Activated effector memory CD4-positive, alpha-beta T cell treated with Interleukin-2 at 50 U/mL for 16 hours (primary cell): ENCODE data around the gene SLC7A5.
"Not testable (repeated sequence)": the region's sequence is repeated elsewhere in the genome, so short reads cannot be mapped to it uniquely, and the experiment has no call there.

Experiments used
- DNase-seq: peaks from one replicate; pipeline ENCODE4 v3.0.0-alpha.2; 2020

SLC7A5 gene

DNA sequence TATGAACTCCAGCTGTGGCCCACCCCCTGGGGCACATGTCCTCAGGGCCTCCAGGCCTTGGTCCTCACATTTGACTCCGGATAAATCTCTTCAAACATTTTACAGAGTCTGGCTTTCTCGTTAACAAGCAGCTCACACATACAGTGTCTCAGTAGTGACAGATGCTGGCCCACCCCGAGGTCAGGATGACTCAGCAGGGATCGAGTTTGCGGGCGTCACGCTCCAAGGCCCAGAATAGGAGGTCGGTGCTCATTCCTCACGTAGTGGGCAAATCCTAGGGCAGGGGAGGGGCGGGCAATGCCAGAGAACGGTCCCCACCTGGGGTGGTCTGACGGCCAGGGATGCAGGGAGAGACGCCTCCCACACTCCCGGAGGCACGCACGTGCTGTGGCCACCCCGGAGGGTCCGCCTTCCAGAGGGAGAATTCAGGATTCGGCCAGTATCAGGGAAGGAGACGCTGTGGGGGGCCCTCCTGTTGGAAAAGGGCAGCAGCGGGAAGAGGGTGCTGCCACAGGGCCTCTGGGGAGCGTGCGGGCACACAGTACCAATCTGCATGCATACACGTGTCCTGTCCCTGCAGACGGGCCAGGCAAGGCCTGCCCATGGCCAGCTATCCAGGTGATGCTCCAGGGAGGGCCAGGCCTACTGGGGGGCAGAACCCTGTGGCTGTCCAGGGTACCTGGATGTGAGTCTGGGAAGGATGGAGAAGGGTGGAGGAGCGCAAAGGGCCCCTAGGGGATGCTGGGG is 8.6 kb downstream of the SLC7A5 start:
- DNase-seq, result no peak

- DNase-seq, result not testable (repeated sequence)
These were observed 10.9 kb downstream of the SLC7A5 start for GRCh38 chr16:87858151-87858993.

DNA sequence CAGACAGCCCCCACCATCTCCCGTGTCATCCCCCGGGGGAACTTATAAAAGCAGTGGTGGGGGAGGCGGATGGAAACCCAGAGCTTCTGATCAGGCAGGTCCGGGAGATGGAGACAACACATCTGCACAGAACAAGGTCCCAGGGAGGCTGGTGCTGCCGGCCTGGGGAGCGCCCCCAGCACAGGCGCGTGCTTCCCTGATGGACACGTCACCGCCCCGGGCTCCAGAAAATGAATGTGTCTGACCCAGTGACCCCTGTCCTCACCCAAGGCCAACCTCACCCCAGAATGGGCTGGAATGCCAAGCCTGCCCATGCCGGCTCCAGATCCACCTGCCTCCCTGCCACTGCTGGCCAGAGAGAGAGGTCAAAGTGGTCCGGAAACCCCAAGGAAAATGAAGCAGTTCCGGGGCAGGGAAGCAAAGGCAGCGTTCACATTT is 12.5 kb downstream of the SLC7A5 start:
- no peak for DNase-seq

DNA sequence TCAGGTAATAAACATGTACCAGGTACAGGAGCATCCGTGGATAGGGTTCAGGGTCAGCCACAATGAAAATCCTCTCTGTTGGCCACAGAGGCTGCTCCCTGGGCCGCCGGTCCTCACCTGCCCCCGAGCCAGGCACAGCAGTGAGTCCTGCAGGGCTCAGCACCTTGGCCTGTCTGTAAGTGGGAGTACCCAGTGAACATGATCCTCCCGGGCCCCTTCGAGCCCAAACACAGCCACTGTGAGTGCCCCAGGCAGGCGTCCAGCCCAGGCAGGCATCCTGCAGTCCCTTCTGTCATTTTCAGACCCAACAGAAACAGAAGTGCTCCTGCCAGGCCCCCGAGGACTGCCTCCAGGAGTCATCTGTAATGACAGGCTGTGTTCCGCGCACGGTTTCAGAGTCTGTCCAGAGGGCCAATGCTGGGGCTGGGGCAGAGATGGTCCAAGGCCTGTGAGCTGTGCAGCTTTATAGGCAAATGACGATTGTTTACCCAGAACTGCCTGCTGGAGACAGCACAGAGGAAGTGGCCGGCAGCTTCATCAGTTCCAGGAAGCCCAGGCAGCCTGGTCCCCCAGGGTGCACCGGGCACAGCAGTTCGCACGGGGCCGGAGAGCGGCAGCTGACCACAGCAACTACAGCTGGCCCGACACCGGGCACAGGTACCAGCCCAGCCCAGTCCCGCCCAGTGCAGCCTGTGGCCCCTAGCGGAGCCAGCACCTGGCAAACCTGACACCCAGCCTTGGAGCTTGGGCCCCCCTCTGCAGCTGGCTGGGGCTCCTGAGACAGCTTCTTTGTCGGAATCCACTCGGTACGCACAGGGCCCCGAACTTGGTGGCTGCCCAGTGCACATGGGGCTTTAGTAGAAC is 13.2 kb downstream of the SLC7A5 start:
- DNase-seq, result peak; percentile 50

- DNase-seq, result no peak
These were observed 14.2 kb downstream of the SLC7A5 start for GRCh38 chr16:87854907-87855683.

DNA sequence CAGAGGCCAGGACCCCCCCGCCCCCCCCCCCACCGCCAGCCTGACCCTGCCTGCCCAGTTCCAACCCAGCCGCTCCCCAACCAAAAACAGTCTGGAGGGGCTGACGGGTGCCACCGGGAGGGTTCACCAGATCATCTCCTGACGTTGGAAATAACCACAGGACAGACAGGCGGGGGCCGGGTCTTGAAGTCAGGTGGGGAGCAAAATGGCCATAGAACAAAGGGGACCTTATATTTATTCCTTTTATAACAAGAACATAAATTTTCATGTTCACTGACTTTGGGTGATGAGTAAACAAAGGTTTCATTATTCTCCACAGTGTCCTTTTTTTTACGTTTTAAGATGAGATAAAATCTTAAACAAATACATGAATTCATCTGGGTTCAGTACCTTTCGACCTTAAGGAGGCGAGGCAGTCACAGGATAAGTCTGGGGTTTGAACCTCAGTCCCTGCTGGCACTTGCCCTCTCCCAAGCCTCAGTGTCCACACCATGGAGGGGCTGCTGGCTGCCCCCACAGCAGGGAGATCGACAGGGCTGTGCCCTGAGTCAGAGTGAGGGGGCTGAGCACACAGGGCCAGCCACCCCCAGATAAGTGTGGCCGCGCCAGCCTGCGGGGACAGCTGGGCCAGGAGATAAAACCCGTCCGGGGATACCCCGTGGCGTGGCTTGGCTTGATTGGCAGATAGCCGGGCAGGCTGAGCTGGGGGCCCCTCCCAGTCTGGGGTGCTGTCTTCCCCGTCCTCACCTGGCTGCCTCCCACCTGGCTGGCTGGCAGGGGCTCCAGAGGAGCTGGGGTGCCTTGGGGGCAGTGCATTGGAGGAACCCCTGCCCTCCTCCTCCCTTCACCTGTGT is 15.0 kb downstream of the SLC7A5 start:
- DNase-seq, result no peak

GRCh38 chr16:87853411-87854052 is 15.8 kb downstream of the SLC7A5 start:
- peak; percentile 86 for DNase-seq

DNA sequence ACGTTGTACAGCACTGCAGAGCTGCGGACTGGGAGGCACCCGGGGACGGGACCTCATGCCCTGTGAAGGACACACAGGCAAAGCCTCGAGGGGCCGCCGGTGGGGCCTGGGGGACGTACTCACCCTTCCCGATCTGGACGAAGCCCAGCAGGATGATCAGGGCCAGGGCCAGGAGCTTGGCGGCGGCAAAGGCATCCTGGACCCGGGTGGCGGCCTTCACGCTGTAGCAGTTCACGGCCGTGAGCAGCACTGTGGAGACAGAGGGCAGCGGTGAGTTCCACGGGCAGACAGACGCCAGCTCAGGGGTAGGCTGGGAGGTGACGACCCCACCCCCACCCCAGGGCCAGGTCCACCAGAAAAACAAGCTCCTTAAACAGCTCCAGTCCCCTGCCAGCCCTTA is 17.7 kb downstream of the SLC7A5 start:
- no peak for DNase-seq

- DNase-seq, result no peak
These were observed 18.1 kb downstream of the SLC7A5 start for GRCh38 chr16:87851141-87851587.

GRCh38 chr16:87850009-87851006 is 19.0 kb downstream of the SLC7A5 start:
- DNase-seq, result peak; percentile 65

GRCh38 chr16:87849419-87850008 is 19.8 kb downstream of the SLC7A5 start:
- no peak for DNase-seq

DNA sequence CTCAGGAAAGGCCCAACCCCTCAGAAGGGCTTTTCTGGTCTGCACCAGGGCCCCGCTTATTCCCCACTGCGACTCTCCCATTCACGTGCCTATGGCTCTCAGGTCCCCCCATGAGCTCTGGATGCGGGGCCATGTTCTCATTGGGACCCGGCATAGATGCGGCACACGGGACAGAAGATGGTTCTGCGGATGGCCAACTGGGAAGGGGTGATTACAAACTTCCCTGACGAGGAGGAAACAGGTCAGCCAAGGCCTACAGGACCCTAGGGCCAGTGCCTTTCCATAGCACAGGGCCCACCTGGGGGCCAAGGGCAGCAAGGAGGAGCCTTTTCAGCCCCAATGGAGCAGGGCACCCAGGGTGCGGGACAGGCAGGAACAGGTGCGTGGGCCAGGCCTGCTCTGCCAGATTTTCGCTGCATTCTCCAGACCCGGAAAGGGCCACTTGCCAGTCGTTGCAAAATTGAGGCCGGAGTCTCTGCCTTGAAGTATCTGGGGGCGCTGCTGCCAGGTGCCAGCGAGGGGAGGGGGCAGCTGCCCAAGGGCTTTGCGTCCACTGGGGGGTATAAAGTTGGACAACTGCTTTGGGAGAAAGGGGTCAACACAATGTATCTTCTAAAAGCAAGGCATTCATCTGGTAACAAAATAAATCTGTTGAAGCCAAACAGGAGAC is 20.5 kb downstream of the SLC7A5 start:
- no peak for DNase-seq

DNA sequence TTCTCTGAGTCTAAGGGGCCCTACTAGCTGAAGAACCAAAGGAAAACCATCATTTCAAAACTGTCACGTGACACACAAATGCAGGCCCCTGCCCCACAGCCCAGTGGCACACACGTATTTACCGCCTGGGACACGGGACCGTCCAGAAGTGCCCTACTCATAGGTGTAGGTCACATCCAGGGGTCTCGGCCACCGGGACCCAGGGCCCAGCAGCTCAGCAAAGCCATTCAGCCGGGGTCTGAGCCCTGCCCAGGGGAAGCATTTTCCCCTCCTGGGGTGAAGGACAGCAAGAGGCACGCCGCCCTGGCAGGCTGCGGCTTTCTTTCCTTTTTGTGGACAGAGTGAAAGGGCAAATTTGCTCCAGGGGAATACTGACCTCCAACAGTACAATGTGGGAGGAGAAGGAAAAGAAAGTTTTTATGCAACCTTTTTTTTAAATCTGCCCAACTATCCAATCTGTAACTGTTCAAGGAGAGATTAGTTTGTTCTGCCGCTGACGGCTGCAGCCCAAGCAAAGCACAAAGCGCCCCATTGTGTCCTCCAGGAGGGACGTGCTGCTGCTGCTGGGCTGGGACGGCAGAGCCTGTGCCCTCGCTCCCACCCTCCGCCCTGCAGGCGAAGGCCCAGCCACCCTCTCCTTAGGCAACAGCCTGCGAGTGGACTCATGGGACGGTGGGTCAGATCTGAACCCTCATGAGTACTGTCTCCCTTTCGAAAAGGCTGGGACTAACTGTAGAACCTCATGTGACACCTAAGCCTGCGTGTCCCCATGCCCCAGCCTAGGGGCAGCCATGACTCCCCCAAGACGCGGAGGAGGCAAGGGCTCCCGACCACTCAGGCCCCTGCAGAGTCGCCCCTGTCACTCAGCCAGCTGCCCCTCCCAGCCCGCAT is 21.3 kb downstream of the SLC7A5 start:
- DNase-seq, result no peak

DNA sequence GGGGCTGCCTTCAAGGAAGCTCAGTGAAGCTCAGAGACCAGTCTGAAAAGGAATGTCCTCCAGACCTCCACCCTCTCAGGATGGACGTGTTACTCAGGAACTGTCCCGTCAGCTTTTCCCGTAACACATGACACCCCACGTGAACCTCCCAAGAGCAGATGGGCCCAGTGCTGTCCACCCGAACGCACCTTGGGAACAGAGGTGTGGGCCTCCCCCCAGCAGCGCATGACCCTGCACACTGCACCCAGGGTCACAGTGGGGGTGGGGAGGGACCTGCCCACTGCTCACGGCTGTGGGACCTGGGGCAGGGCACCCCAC is 21.9 kb downstream of the SLC7A5 start:
- DNase-seq, result no peak

DNA sequence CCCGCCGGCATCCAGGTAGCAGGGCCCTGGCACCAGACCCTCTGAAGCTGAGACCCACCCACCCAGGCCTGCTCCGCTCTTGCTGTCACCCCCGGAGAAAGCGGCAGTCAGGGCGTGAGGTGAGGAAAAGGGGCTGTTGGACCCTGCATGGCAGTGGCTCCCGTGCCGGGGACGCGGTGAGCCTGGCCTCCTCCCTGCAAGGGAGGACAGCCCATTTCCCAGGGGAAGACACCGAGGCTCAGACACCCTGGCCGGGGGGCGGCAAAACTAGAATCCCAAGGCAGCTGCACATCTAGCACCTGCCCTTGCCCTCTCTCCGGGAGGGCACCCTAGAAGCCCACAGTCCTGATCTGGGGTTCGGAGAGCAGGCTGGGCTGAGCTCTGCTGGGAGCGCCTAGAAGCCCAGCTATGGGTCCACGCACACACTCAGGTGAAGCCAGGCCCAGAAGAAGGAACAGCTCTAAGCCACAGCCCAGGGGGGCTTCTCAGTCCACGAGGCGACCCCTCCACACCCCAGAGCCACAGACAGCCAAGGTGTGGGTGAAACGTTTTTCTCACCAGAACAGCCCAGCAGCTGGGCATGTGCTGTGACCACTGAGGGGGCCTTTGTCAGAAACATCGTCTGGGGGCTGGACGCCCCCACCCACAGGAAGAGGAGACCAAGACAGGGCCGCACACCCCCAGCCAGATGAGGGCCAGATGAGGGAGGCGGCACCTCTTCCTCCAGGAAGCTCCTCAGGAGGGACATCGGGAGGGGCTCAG is 22.4 kb downstream of the SLC7A5 start:
- no peak for DNase-seq

DNA sequence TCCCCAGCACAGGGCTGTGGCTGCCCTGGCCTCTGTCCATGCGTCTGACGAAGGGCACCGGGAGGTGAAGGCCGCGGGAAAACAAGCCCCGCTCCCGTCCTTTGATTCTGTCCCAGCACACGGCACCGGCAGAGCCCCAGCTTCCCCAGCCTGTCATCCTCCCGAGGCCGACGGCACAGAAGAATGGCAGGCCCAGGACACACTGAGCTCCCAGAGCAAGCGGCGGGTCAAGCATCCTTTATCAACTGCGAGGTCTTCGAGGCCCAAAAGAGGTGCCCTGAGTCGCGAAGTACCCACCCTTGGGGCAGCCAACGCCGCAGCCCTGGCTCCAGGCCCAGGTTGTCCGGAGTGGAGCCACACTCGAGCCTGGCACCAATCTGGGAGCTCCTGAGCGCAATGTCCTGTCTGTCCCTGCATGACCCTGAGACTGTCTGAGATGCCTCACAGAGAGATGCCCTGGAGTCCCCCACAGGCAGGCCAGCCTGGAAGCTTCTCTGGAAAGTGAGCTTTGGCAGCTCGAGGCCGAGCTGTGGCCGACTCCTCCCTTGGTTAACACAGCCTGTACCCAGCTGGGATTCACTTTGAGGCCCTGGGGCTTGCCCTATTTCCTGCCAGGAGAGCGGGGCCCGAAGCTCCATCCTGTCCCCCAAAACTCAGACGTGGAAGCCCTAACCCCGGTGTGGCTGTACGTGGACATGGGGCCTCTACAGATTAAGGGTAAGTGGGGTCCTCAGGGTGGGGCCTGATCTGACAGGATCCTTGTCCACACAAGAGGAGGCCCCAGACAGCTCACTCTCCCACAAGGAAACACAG is 23.3 kb downstream of the SLC7A5 start:
- DNase-seq, result no peak
